Lower lobe of right lung (tissue), 2 donors: ENCODE data around the gene NME4. TPM values are rescaled to one million over a fixed set of nuclear protein-coding genes. Genes with fewer than 3 reads are reported as not detected.

Experiments used
- ATAC-seq, 2 donors: fragments of 200-7000 bp; cut with Tn5 transposase; one replicate each; pipeline ENCODE4 v1.9.1; 2020 to 2022; ENCODE audit warnings: mild to moderate bottlenecking in 2 of 2, moderate library complexity in 2 of 2
- DNase-seq: peaks from one replicate; pipeline ENCODE4 v3.0.0-alpha.2; 2020
- H3K27ac ChIP-seq: fragments of 200-600 bp; one replicate; pipeline ENCODE4 v1.8.0; 2022
- H3K27me3 ChIP-seq: fragments of 200-600 bp; one replicate; pipeline ENCODE4 v1.8.0; 2022; ENCODE audit warnings: low read depth
- H3K36me3 ChIP-seq: fragments of 200-600 bp; one replicate; pipeline ENCODE4 v1.8.0; 2022; ENCODE audit warnings: mild to moderate bottlenecking
- H3K4me1 ChIP-seq: fragments of 200-600 bp; one replicate; pipeline ENCODE4 v1.8.0; 2022
- H3K4me3 ChIP-seq: fragments of 200-600 bp; one replicate; pipeline ENCODE4 v1.8.0; 2022; ENCODE audit warnings: mild to moderate bottlenecking
- H3K9me3 ChIP-seq: fragments of 200-600 bp; one replicate; pipeline ENCODE4 v1.8.0; 2022
- CTCF ChIP-seq: fragments of 200-600 bp; IDR thresholded peaks from one replicate; pipeline ENCODE4 v1.8.0; 2022; ENCODE audit warnings: antibody characterized with exemption, mild to moderate bottlenecking
- intact Hi-C: fragments of 100-400 bp; cut with DNase I; formaldehyde crosslinking; loops from one replicate; pipeline ENCODE4 v1.11.0; 2022
- total RNA-seq: library from RNA; stranded (reverse); fragmentation: NEBNext Ultra II Directional; extraction: Animal tissue kit (Norgen Biotek cat#: 25700); gene quantifications from one replicate; pipeline ENCODE4 v1.2.1, GENCODE V29; 2021
- donor health status: DM: no; HTN: yes; CAD: no; lungs with severe emphysema.

NME4 gene
- total RNA-seq, 1 donor from 2014 or later = 42.3 TPM

- TF ChIP-seq CTCF = peak; percentile 39
- Histone ChIP-seq H3K27me3 (no peaks in the 10 kb centered on the region), H3K4me3 (no peak overlapping the region), H3K9me3 (no peaks in the 10 kb centered on the region), H3K4me1 (peaks cover 22% of the 10 kb centered on the region), H3K36me3 (peaks cover 4% of the 10 kb centered on the region), H3K27ac (peak overlapping the region; percentile 56)
- ATAC-seq (peak in 1 of 2 donors; percentile 28), DNase-seq (peak; percentile 78)
- intact Hi-C loops = no loop called here
Observed at GRCh38 chr16:397736-398332, 835 bp downstream of the NME4 start.

- DNase-seq (no peak), ATAC-seq (no peak)
- Histone ChIP-seq H3K4me1 (peaks cover 22% of the 10 kb centered on the region), H3K36me3 (peaks cover 4% of the 10 kb centered on the region), H3K27me3 (no peaks in the 10 kb centered on the region), H3K4me3 (no peak overlapping the region), H3K9me3 (no peaks in the 10 kb centered on the region), H3K27ac (no peak overlapping the region)
- intact Hi-C loops = no loop called here
- TF ChIP-seq CTCF = no peak
Observed at GRCh38 chr16:398561-399339, 1.8 kb downstream of the NME4 start.

GRCh38 chr16:399340-400019 is 2.5 kb downstream of the NME4 start:
- no peak overlapping the region for H3K4me3 ChIP-seq
- DNase-seq = no peak
- H3K9me3 ChIP-seq = no peaks in the 10 kb centered on the region
- peaks cover 22% of the 10 kb centered on the region for H3K4me1 ChIP-seq
- no peaks in the 10 kb centered on the region for H3K27me3 ChIP-seq
- intact Hi-C loops = no loop called here
- no peak for TF ChIP-seq CTCF
- H3K27ac ChIP-seq = no peak overlapping the region
- peaks cover 4% of the 10 kb centered on the region for H3K36me3 ChIP-seq
- no peak for ATAC-seq

GRCh38 chr16:400061-400591 is 3.1 kb downstream of the NME4 start:
- no peak for TF ChIP-seq CTCF
- Histone ChIP-seq H3K27me3 (no peaks in the 10 kb centered on the region), H3K9me3 (no peaks in the 10 kb centered on the region), H3K27ac (peak overlapping the region; percentile 90), H3K36me3 (peaks cover 4% of the 10 kb centered on the region), H3K4me1 (peaks cover 22% of the 10 kb centered on the region), H3K4me3 (peak overlapping the region; percentile 97)
- DNase-seq = no peak
- intact Hi-C loops = no loop called here
- ATAC-seq = no peak

- Histone ChIP-seq H3K27me3 (no peaks in the 10 kb centered on the region), H3K4me1 (peaks cover 15% of the 10 kb centered on the region), H3K27ac (peak within 1 kb of the TSS; percentile 90), H3K9me3 (no peaks in the 10 kb centered on the region), H3K36me3 (peaks cover 4% of the 10 kb centered on the region), H3K4me3 (peak within 1 kb of the TSS; percentile 97)
- peak; percentile 97 for DNase-seq
- ATAC-seq = peak; percentile 96
- peak; percentile 60 for TF ChIP-seq CTCF
- intact Hi-C loops = no loop called here
Observed at GRCh38 chr16:401468-402348, 4.7 kb downstream of the NME4 start, which contains the start of gene DECR2. Gene DECR2 (plus strand): TSS chr16:401885. CDS start chr16:401964, 79 bp downstream.
